H9 (cell line): ENCODE results near the gene DQX1. TPM values are rescaled to one million over a fixed set of nuclear protein-coding genes. Genes with fewer than 3 reads are reported as not detected.
A peak's percentile ranks its signal among the peaks of the same experiment; 100 is the strongest.
"Not testable (repeated sequence)": the region's sequence is repeated elsewhere in the genome, so short reads cannot be mapped to it uniquely, and the experiment has no call there.

Experiments used
- DNase-seq: peaks from one replicate; pipeline ENCODE4 v3.0.0-alpha.2; 2017
- H2AFZ ChIP-seq: one replicate; pipeline ENCODE4 v1.6.1; 2013; ENCODE audit warnings: mild to moderate bottlenecking, low read length, control low read depth, moderate library complexity
- H2AK5ac ChIP-seq: 2 replicates; pipeline ENCODE4 v1.6.1; 2013; ENCODE audit warnings: low read length, control low read depth, mixed read lengths; ENCODE audit not compliant: insufficient read length
- H2BK120ac ChIP-seq: one replicate; pipeline ENCODE4 v1.6.1; 2013; ENCODE audit warnings: low read depth, mild to moderate bottlenecking, low read length, control low read depth, inconsistent platforms; ENCODE audit not compliant: poor library complexity, severe bottlenecking
- H2BK12ac ChIP-seq: 2 replicates; pipeline ENCODE4 v1.6.1; 2013; ENCODE audit warnings: low read length, control low read depth, mixed read lengths, low read depth; ENCODE audit not compliant: insufficient read length
- H2BK15ac ChIP-seq: 2 replicates; pipeline ENCODE4 v1.6.1; 2013; ENCODE audit warnings: low read depth, low read length, control low read depth
- H2BK20ac ChIP-seq: one replicate; pipeline ENCODE4 v1.6.1; 2013; ENCODE audit warnings: low read depth, mild to moderate bottlenecking, low read length, control low read depth, inconsistent platforms; ENCODE audit not compliant: poor library complexity, severe bottlenecking
- H2BK5ac ChIP-seq: 2 replicates; pipeline ENCODE4 v1.6.1; 2013; ENCODE audit warnings: low read length, control low read depth, mixed read lengths; ENCODE audit not compliant: insufficient read length
- H3K14ac ChIP-seq: 2 replicates; pipeline ENCODE4 v1.6.1; 2013; ENCODE audit warnings: low read length, control low read depth; ENCODE audit not compliant: insufficient read depth
- H3K18ac ChIP-seq: 2 replicates; pipeline ENCODE4 v1.6.1; 2013; ENCODE audit warnings: low read depth, mild to moderate bottlenecking, mixed read lengths, low read length, control low read depth; ENCODE audit not compliant: insufficient read length
- H3K23ac ChIP-seq: 2 replicates; pipeline ENCODE4 v1.6.1; 2013; ENCODE audit warnings: low read length, control low read depth, mixed read lengths, low read depth; ENCODE audit not compliant: insufficient read length
- H3K23me2 ChIP-seq: 2 replicates; pipeline ENCODE4 v1.6.1; 2013; ENCODE audit warnings: low read depth, mild to moderate bottlenecking, mixed read lengths, low read length, control low read depth; ENCODE audit not compliant: insufficient read length, poor library complexity, severe bottlenecking
- H3K27ac ChIP-seq: 2 replicates; pipeline ENCODE4 v1.5.1; 2013; ENCODE audit warnings: low read length, control low read depth, mixed read lengths, low read depth; ENCODE audit not compliant: insufficient read length
- H3K27me3 ChIP-seq: 2 replicates; pipeline ENCODE4 v1.6.1; 2013; ENCODE audit warnings: low read length, control low read depth, inconsistent platforms; ENCODE audit not compliant: insufficient read depth
- H3K4ac ChIP-seq: 2 replicates; pipeline ENCODE4 v1.6.1; 2013; ENCODE audit warnings: low read depth, mild to moderate bottlenecking, control low read depth, inconsistent platforms, low read length, moderate library complexity
- H3K4me1 ChIP-seq: 2 replicates; pipeline ENCODE4 v1.6.1; 2013; ENCODE audit warnings: low read length, control low read depth, inconsistent platforms; ENCODE audit not compliant: insufficient read depth
- H3K4me2 ChIP-seq: 2 replicates; pipeline ENCODE4 v1.6.1; 2013; ENCODE audit warnings: low read length, control low read depth, mixed read lengths; ENCODE audit not compliant: insufficient read length, insufficient read depth
- H3K56ac ChIP-seq: 2 replicates; pipeline ENCODE4 v1.6.1; 2013; ENCODE audit warnings: low read depth, mild to moderate bottlenecking, mixed read lengths, low read length, control low read depth; ENCODE audit not compliant: insufficient read length
- H3K79me1 ChIP-seq: 2 replicates; pipeline ENCODE4 v1.6.1; 2013; ENCODE audit warnings: low read depth, mild to moderate bottlenecking, moderate library complexity, low read length, control low read depth, inconsistent platforms; ENCODE audit not compliant: insufficient read depth, poor library complexity, severe bottlenecking
- H3K79me2 ChIP-seq: 2 replicates; pipeline ENCODE4 v1.6.1; 2013; ENCODE audit warnings: low read length, control low read depth, inconsistent platforms; ENCODE audit not compliant: insufficient read depth
- H3K9ac ChIP-seq: 2 replicates; pipeline ENCODE4 v1.6.1; 2013; ENCODE audit warnings: low read length, control low read depth, mixed read lengths; ENCODE audit not compliant: insufficient read length; ENCODE audit errors: extremely low read depth
- H3K9me3 ChIP-seq: one replicate; pipeline ENCODE4 v1.6.1; 2013; ENCODE audit warnings: low read depth, low read length, inconsistent platforms; ENCODE audit not compliant: control insufficient read depth
- H3T11ph ChIP-seq: one replicate; pipeline ENCODE4 v1.6.1; 2013; ENCODE audit warnings: mild to moderate bottlenecking, low read length, control low read depth, inconsistent platforms
- H4K20me1 ChIP-seq: one replicate; pipeline ENCODE4 v1.6.1; 2013; ENCODE audit not compliant: control insufficient read depth, insufficient read length, insufficient read depth
- H4K5ac ChIP-seq: 2 replicates; pipeline ENCODE4 v1.6.1; 2013; ENCODE audit warnings: low read depth, mild to moderate bottlenecking, mixed read lengths, low read length, control low read depth; ENCODE audit not compliant: insufficient read length
- H4K8ac ChIP-seq: replicated peaks from 2 replicates; pipeline ENCODE4 v1.6.1; 2013; ENCODE audit warnings: low read length, control low read depth, mixed read lengths, low read depth; ENCODE audit not compliant: insufficient read length
- H4K91ac ChIP-seq: 2 replicates; pipeline ENCODE4 v1.6.1; 2013; ENCODE audit warnings: low read depth, mild to moderate bottlenecking, moderate library complexity, mixed read lengths, low read length, control low read depth; ENCODE audit not compliant: insufficient read length
- H3K27ac Mint-ChIP-seq, 3 experiments: 2 replicates in 2 of 3; 3 replicates in 1 of 3; pipeline ENCODE4 v1.8.0; 2020 to 2021; ENCODE audit warnings: mixed read lengths in 3 of 3, mild to moderate bottlenecking in 1 of 3, moderate library complexity in 1 of 3
- H3K27me3 Mint-ChIP-seq: 2 replicates; pipeline ENCODE4 v1.8.0; 2021; ENCODE audit warnings: low read depth, mild to moderate bottlenecking, moderate library complexity, mixed read lengths
- H3K36me3 Mint-ChIP-seq, 3 experiments: 2 replicates in 2 of 3; 3 replicates in 1 of 3; pipeline ENCODE4 v1.8.0; 2020 to 2021; ENCODE audit warnings: low read depth in 3 of 3, mixed read lengths in 3 of 3; ENCODE audit not compliant: insufficient read depth in 1 of 3
- H3K4me1 Mint-ChIP-seq, 2 experiments: 2 replicates each; pipeline ENCODE4 v1.8.0; 2020; ENCODE audit warnings: mixed read lengths in 2 of 2
- H3K4me3 Mint-ChIP-seq, 2 experiments: 2 replicates in 1 of 2; 3 replicates in 1 of 2; pipeline ENCODE4 v1.8.0; 2020 to 2021; ENCODE audit warnings: mild to moderate bottlenecking in 2 of 2, mixed read lengths in 2 of 2, moderate library complexity in 1 of 2
- H3K9me3 Mint-ChIP-seq, 2 experiments: 2 replicates in 1 of 2; 3 replicates in 1 of 2; pipeline ENCODE4 v1.8.0; 2020; ENCODE audit warnings: mild to moderate bottlenecking in 2 of 2, mixed read lengths in 2 of 2, moderate library complexity in 1 of 2
- CTCF ChIP-seq: fragments of 200-600 bp; sonication (generic); conservative IDR thresholded peaks from 3 replicates; pipeline ENCODE4 v1.8.0; 2021; ENCODE audit warnings: antibody characterized with exemption, mild to moderate bottlenecking
- WGBS: extraction: QIAGEN DNeasy Blood & Tissue Kit; methylation state at CpG from one replicate; pipeline ENCODE4 v1.1.7; 2013; ENCODE audit warnings: missing lambda C conversion rate, low lambda C conversion rate, mixed read lengths; ENCODE audit not compliant: insufficient read length; ENCODE audit errors: extremely low coverage; 5-methylcytosine and 5-hydroxymethylcytosine counted together
- total RNA-seq: library from RNA; stranded (reverse); gene quantifications from 2 replicates; pipeline ENCODE4 v1.2.1, GENCODE V29; 2021

The DQX1 gene
- total RNA-seq, 1 experiment from 2014 or later = 0.98 TPM

- peaks cover 11 to 18% (median 18%) of the 10 kb centered on the region in 3 experiments for H3K36me3 Mint-ChIP-seq
- no peaks in the 10 kb centered on the region for H3K79me1 ChIP-seq
- no peak for DNase-seq
- peaks cover 11 to 12% of the 10 kb centered on the region in 2 experiments for H3K4me1 Mint-ChIP-seq
- peak overlapping the region; percentile 98 to 99 (median 98); a peak in 6 of 7 replicates for H3K27ac Mint-ChIP-seq
- H3K79me2 ChIP-seq = no peaks in the 10 kb centered on the region
- no peaks in the 10 kb centered on the region; a peak in 1 of 5 replicates for H3K9me3 Mint-ChIP-seq
- no CpG with 5 or more reads among the region's 16 CpGs for WGBS
- no peak overlapping the region for H4K8ac ChIP-seq
- no peak overlapping the region for H3K27ac ChIP-seq
- H3K14ac ChIP-seq = no peak overlapping the region
- H4K20me1 ChIP-seq = no peaks in the 10 kb centered on the region
- H3K4me3 Mint-ChIP-seq = peak overlapping the region; percentile 96 to 98
- no peak overlapping the region for H4K5ac ChIP-seq
- no peak overlapping the region for H3K4ac ChIP-seq
- H3T11ph ChIP-seq = no peak overlapping the region
- no peak overlapping the region for H2BK120ac ChIP-seq
- no peak overlapping the region for H3K18ac ChIP-seq
- H3K4me2 ChIP-seq = peak overlapping the region; percentile 82
- no peak overlapping the region for H4K91ac ChIP-seq
- TF ChIP-seq CTCF = no peak
- no peaks in the 10 kb centered on the region for H3K4me1 ChIP-seq
- no peak overlapping the region for H2BK20ac ChIP-seq
- no peak overlapping the region for H2BK15ac ChIP-seq
- H2AK5ac ChIP-seq = no peak overlapping the region
- no peak overlapping the region for H2AFZ ChIP-seq
- H2BK5ac ChIP-seq = no peak overlapping the region
- no peak overlapping the region for H2BK12ac ChIP-seq
- no peaks in the 10 kb centered on the region for H3K9me3 ChIP-seq
- H3K9ac ChIP-seq = no peak overlapping the region
- peaks cover 3% of the 10 kb centered on the region for H3K27me3 Mint-ChIP-seq
- no peak overlapping the region for H3K23ac ChIP-seq
- H3K56ac ChIP-seq = no peak overlapping the region
- no peaks in the 10 kb centered on the region for H3K27me3 ChIP-seq
- peaks cover 8% of the 10 kb centered on the region for H3K23me2 ChIP-seq
Measured at GRCh38 chr2:74471332-74472065, 54.5 kb downstream of the DQX1 start.

- H3K79me1 ChIP-seq, H4K91ac ChIP-seq, H4K20me1 ChIP-seq, H3K23ac ChIP-seq, H3K27me3 Mint-ChIP-seq, H3K27me3 ChIP-seq, H2BK20ac ChIP-seq, H2BK5ac ChIP-seq, H3K79me2 ChIP-seq, H3K4ac ChIP-seq, H3K27ac ChIP-seq, H3K9me3 ChIP-seq, H2AK5ac ChIP-seq, H3K4me1 ChIP-seq, H3K9me3 Mint-ChIP-seq, H3K18ac ChIP-seq, H2BK120ac ChIP-seq, H2BK15ac ChIP-seq, H3K4me2 ChIP-seq, H3K9ac ChIP-seq, DNase-seq, H3K14ac ChIP-seq, H4K8ac ChIP-seq, H3K23me2 ChIP-seq, H3K56ac ChIP-seq, H2AFZ ChIP-seq, H3T11ph ChIP-seq, H2BK12ac ChIP-seq, H3K27ac Mint-ChIP-seq, H4K5ac ChIP-seq: not testable (repeated sequence)
- H3K36me3 Mint-ChIP-seq = peaks cover 11 to 18% (median 17%) of the 10 kb centered on the region in 3 experiments
- peaks cover 13 to 16% of the 10 kb centered on the region in 2 experiments for H3K4me1 Mint-ChIP-seq
- WGBS = no CpG with 5 or more reads among the region's 12 CpGs
- H3K4me3 Mint-ChIP-seq = peak overlapping the region; percentile 33 to 66
Measured at GRCh38 chr2:74470742-74471141, 55.3 kb downstream of the DQX1 start.
